IPS-18c (cell line): ENCODE data around the gene SLC15A1.

Experiments
- H3K4me3 ChIP-seq: 2 replicates; pipeline ENCODE4 v1.7.0; 2013; ENCODE audit warnings: low read depth, mild to moderate bottlenecking, low read length, moderate library complexity; ENCODE audit not compliant: insufficient read depth
- H3K9me3 ChIP-seq: one replicate; pipeline ENCODE4 v1.6.1; 2013; ENCODE audit warnings: mild to moderate bottlenecking, low read length, moderate library complexity; ENCODE audit not compliant: control insufficient read depth, insufficient read depth

SLC15A1 gene

DNA sequence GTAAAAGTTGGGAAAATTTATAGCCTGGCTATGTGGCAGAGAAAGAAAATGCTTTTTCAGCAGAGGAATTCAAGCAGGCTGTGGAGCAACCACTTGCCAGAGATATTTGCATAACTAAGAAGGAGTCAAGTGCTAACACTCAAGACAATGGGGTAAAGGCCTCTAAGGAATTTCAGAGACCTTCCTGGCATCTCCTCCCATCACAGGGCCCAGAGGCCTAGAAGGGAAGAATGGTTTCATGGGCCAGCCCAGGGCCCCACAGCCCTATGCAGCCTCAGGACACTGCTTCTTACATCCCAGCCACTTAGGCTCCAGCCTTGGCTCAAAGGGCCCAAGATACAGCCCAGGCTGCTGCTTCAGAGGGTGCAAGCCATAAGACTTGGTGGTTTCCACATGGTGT, 14.3 kb downstream of the SLC15A1 start:
- Histone ChIP-seq H3K9me3 (peaks cover 22% of the 10 kb centered on the region), H3K4me3 (0 out of 2 replicates have a peak overlapping the region, but pooled peaks have one; percentile 3)

DNA sequence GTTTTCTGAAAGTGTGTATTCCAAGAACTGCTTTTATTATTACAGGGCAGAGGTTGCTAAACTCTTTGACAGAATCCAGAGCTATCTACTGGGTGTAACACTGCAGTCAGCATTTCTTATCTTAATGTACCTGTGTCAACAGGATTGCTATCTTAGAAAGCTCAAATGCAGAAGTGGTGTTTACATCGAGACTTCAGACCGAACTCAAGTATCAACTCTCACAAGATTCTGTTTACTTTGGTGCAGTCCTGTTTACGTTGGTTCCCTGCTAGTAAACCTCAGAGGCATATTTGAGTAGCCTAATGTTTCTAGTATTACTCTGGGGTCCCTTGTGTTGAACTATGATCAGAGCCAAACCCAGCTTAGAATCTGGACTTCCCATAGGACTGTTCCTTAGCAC, 20.5 kb downstream of the SLC15A1 start:
- H3K4me3 ChIP-seq: no peak overlapping the region
- no peaks in the 10 kb centered on the region for H3K9me3 ChIP-seq

DNA sequence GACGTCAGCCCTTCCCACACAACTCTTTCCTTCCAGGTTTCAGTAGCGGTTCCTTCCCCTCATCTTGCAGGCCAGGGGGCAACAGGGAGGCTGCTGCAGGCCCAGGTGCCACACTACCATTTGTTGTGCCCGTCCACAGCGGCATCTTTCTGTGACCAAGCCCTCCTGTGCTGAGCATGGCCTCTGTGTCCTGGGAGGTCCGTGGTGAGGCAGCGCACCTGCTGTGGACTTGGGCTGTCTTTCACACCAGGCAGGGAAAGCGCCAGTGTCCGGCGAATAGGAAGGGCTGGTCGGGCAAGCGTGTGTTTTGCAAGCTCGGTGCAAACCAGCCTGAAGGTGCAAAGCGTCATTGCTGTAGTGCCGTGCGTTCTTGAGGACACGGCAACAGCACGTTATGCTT, 21.4 kb downstream of the SLC15A1 start:
- Histone ChIP-seq H3K4me3 (no peak overlapping the region), H3K9me3 (no peaks in the 10 kb centered on the region)

DNA sequence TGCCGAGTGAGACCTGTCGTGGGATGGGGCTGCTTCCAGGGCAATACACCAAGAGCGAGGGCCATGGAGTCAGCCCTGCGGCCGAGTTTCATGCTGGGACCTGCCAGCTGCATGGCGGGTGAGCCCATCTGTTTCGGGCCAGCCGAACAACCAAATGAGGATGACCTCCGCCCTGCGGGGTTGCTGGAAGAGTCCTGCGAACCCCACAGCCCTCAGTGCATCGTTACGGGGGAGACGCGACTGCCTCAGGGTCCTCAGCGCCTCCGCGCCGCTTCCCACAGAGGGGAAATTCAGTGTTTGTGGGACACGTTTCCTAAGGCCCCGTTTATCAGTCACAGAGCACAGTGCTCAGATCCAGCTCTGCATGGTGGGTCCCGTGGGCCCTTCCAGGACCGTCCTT, 22.0 kb downstream of the SLC15A1 start:
- H3K4me3 ChIP-seq: no peak overlapping the region
- H3K9me3 ChIP-seq: no peaks in the 10 kb centered on the region

DNA sequence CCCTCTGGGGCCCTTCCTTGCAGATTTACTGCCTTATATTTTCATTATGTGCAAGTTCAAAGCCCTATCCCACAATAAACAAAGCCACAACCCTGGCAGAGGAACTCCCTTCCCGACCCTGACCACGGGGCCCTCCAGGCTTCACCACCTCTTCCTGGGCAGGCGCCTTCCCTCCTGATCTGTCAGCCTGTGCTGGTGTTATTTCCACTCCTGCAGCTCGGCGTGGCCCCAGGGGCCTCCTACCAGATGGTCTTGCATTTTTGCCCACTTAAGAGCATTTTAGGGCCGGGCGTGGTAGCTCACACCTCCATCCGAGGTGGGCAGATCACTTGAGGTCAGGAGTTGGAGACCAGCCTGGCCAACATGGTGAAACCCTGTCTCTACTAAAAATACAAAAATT, 22.8 kb downstream of the SLC15A1 start:
- Histone ChIP-seq H3K9me3 (no peaks in the 10 kb centered on the region), H3K4me3 (no peak overlapping the region)

DNA sequence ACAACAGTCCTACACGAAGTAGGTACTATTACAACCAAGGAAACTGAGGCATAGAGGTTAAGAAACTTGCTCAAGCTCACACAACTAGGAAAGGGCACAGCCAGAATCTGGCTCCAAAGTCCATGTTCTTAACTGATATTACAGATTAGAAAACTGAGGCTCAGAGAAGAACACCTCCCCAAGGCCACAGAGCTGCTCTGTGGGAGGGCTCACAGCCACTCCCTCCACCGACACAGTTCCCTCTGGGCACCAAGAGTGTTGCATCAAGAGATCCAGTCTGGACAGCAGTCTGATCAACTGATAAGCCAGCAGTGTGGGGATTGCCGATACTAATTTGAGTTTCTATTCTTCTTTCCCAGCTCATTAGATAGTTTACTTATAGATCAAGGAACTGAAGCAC, 29.5 kb downstream of the SLC15A1 start:
- Histone ChIP-seq H3K9me3 (no peaks in the 10 kb centered on the region), H3K4me3 (no peak overlapping the region)

DNA sequence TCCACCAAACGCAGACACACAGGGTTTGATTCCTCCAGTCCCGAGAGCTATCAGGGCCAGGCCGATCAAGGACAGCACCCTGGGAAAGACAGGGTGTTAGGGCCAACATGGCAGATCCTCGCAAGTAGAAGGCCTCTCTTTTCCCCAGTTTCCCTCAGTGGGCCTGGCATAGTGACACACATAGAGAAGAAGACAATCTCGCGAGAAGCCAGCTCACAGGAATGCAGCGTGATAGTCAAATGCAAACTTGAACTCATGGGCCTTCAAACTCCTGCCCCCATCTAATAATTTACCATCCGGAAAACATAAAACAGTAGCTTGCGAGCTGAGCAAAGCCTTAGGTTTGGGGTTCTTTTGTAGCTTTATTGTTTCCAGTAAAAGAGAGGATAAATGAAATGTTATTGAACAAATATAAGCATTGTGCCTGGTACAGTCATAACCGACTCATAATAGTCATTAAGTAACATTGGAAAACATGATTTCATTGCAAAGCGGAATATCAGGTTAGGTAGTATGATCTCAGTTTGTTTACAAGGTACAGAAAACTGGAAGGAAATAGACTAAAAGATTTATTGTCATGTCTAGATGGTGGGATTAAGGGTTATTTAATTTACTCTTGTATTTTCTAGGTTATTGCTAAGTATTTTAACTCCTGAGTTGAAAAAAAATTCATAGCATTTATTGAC, 30.5 kb downstream of the SLC15A1 start:
- Histone ChIP-seq H3K4me3 (no peak overlapping the region), H3K9me3 (no peaks in the 10 kb centered on the region)

DNA sequence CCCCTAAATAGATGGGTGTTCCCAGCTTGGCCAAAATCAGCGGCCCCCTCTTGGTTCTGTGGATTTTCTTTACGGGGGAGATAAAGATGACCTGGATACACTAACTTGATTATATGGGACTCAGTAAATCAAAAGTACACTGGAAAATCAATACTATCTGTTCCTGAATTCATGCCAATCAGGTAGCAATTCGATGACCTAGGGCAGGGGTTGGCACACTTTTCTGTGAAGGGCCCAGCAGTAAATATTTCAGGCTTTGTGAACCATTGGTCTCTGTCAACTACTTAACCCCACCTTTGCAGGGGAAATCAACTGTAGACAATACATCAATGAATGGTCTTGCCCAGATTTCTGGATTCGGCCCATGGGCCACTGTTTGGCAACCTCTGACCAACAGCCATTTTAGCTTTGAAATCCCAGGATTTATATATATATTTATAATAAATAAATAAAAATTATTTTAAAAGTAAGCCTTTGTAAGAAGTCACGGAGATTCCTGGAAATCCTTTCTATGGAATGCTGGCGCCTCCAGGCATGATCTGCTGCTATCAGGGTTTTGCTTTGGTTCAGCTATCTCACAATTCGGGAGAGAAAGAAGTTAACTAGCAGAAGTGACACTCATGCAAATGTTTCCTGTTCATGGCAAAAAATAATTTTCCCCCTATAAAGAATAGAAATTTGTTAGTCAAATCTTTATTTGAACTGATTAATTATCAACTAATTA, 32.8 kb downstream of the SLC15A1 start:
- Histone ChIP-seq H3K4me3 (no peak overlapping the region), H3K9me3 (no peaks in the 10 kb centered on the region)

DNA sequence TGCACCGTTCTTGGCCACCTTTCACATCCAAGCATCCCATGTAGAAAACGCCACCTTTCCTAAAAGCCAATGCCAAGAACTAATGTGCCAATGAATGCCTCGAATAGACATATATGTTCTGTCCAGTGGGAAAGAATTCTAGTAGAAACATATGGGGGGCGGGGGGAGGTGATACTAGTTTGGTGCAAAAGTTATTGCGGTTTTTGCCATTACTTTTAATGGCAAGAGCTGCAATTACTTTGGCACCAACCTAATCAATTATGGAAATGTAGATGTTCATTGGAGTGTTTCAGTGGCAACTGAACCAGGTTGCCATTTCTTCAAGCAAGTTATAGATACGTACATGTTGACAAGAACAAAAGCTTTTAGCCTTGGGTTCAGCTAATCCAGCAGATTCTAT, 34.6 kb downstream of the SLC15A1 start:
- H3K9me3 ChIP-seq: no peaks in the 10 kb centered on the region
- H3K4me3 ChIP-seq: no peak overlapping the region

DNA sequence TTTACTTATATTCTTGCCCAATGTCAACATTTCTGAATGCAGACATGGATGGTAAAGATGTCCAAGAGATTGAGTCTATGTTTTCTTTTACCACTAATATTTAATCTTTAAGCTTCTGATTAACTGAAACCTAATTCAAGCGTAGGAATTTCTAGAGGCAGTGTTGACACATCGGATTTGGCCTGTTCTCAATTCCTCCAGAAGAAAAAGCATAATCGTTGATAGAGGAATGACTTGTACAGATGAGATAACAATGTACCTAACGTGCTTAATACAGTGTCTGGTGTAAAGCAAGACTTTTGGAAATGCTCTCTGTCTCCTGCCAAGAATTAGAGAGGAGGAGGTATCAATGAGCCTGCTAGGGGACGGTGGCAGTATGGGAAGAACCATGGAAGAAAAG, 35.2 kb downstream of the SLC15A1 start:
- H3K4me3 ChIP-seq: no peak overlapping the region
- no peaks in the 10 kb centered on the region for H3K9me3 ChIP-seq

DNA sequence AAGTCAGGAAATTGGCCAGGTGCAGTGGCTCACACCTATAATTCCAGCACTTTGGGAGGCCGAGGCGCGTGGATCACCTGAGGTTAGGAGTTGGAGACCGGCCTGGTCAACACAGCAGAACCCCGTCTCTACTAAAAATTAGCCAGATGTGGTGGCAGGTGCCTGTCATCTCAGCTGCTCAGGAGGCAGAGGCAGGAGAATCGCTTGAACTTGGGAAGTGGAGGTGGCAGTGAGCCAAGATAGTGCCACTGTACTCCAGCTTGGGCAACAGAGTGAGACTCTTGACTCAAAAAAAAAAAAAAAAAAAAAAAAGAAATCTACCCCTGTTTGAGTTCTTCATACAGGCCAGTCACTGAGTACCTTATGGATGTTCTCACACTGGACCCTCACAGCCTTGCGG, 42.0 kb downstream of the SLC15A1 start:
- H3K4me3 ChIP-seq: no peak overlapping the region
- H3K9me3 ChIP-seq: no peaks in the 10 kb centered on the region

DNA sequence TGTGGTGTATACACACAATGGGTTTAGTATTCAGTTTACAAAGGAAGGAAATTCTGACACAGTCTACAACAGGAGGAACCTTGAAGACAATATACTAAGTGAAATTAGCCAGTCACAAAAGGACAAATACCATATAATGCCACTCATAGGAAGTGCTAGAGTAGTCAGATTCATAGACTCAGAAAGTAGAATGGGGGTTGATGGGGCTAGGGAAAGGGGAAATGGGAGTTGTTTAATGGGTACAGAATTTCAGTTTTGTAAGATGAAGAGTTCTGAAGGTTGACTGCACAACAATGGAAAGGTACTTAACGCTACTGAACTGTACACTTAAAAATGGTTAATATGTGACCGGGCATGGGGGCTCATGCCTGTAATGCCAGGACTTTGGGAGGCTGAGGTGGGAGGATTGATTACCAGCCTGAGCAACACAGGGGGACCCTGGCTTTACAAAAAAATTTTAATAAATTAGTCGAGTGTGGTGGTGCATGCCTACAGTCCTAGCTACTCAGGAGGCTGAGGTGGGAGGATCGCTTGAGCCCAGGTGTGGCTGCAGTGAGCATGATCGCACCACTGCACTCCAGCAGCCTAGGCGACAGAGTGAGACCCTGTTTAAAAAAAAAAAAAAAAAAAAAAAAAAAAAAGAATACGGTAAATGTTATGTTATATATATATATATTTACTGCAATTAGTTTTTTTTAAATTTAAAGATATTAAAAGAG, 45.0 kb downstream of the SLC15A1 start:
- Histone ChIP-seq H3K4me3 (no peak overlapping the region), H3K9me3 (no peaks in the 10 kb centered on the region)

DNA sequence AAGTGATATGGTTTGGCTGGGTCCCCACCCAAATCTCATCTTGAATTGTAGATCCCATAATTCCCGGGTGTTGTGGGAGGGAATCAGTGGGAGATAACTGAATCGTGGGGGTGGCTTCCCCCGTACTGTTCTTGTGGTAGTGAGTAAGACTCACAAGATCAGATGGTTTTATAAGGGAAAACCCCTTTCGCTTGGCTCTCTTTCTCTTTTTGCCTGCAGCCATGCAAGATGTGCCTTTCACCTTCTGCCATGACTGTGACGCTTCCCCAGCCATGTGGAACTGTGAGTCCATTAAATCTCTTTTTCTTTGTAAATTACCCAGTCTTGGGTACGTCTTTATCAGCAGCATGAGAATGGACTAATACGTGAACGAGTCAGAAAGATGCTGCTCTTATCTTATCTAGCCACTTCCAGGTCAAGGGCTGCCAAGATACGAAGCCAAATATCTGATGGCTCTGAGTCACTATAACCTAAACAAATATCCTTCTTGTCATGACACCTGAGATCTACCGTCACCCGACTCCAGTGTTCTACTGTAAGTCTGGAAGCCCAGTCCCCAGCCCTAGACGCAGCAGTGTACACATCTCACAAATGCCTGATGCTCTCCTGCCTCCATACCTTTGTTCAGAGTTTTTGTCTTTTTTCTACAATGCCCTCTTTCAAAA, 45.9 kb downstream of the SLC15A1 start:
- H3K4me3 ChIP-seq: no peak overlapping the region
- no peaks in the 10 kb centered on the region for H3K9me3 ChIP-seq

DNA sequence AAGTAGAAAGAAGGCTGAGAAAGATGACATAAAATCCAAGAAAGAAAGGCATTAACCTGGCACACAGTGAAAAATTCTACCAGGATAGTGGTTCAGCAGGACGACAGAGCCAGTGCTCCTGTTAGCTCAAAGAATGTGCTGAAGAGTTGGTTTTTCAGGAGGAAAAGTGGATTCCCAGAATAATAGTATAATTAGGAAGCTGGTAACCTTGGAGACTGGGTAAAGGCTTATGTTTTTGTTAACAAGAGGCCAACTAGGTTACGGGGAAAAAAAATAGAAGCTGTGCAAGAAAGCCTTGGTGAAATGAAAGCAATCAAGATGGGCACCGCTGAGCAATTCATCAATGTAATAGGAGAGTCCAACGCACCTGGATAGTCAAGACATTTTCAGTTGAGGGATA, 54.7 kb downstream of the SLC15A1 start:
- H3K9me3 ChIP-seq: no peaks in the 10 kb centered on the region
- no peak overlapping the region for H3K4me3 ChIP-seq

DNA sequence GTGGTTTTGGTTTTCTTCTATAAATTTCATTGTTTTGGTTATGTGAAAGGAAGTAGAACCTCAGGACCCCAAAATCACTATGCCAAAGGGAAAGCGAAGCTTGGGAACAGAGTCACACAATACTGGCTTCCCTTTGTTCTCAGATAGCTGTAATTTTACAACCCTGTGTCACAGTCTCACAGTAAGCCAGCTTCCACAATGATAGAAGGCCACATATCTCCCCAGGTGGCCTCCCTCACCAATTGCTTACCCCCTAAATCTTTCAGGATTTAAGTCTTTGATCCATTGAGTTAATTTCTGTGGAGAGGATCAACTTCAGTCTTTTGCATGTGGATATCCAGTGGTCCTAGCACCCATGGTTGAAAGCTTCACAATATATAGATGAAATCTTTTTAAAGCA, 58.7 kb downstream of the SLC15A1 start:
- Histone ChIP-seq H3K9me3 (no peaks in the 10 kb centered on the region), H3K4me3 (no peak overlapping the region)

DNA sequence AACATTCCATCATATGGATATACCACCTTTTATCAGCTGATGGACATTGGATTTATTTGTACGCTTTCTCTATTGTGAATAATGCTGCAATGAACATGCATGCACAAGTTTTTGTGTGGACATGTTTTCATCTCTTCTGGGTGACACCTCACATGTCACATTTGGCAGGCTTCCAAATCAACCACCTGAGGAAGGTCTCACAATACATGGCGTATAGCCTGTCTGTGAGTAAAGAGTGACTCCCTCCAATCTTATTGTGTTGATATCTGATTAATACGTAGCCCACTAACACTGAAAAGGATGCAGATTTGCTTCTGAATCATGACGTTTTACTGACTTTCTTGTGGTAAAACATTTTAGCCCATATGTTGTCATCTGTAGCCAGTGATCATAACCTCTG, 61.1 kb downstream of the SLC15A1 start:
- no peaks in the 10 kb centered on the region for H3K9me3 ChIP-seq

DNA sequence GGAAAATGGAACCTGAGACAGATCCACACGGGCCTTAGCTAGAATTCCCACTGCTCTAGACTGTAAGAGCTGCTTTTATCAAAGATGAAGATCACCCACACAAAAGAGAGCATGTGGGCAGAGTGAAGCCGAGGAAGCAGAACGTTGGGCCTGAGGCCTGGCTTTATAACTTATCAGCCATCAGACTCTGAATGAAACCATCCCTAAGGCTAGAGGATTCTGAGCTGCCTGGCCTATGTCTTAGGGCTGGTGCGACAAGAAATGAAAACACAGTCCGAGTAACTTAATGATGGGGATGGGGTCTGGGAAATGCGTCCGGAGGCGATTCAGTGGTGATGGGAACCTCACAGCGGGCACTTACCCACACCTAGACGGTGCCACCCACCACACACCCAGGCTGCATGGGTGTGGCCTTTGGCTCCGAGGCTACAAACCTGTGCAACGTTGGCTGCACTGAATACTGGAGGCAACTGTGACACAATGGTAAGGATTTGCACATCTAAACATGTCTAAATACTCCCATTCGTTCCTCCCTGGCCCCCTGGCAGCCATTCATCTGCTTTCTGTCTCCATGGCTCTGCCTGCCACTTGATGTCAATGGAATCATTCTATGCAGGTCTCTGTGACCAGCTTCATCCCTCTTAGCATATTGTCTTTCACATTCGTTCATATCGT, 62.0 kb downstream of the SLC15A1 start:
- no peaks in the 10 kb centered on the region for H3K9me3 ChIP-seq

More for the DNA sequence above, 61.1 kb downstream of the SLC15A1 start:
- no peak overlapping the region for H3K4me3 ChIP-seq

More for the DNA sequence above, 62.0 kb downstream of the SLC15A1 start:
- H3K4me3 ChIP-seq: no peak overlapping the region
